WTC11 (cell line): ENCODE measurements around the gene ENO2. TPM values are rescaled to one million over a fixed set of nuclear protein-coding genes. Genes with fewer than 3 reads are reported as not detected.
A peak's percentile ranks its signal among the peaks of the same experiment; 100 is the strongest.

Source experiments
- ATAC-seq: fragments of 200-7000 bp; cut with Tn5 transposase; 2 replicates; pipeline ENCODE4 v1.10.0; 2021; ENCODE audit warnings: mild to moderate bottlenecking, moderate library complexity
- CTCF ChIA-PET: fragments of 300-600 bp; sonication (Branson Sonifier 250); formaldehyde crosslinking; loops from one replicate; lab custom pipeline; 2021; ENCODE audit warnings: antibody characterized with exemption; lab: Charles Lee
- POLR2A ChIA-PET: fragments of 350-600 bp; sonication (Branson Sonifier 250); formaldehyde crosslinking; loops from one replicate; lab custom pipeline; 2021; ENCODE audit warnings: antibody characterized with exemption; lab: Charles Lee
- DNase-seq: peaks from one replicate; pipeline ENCODE4 v3.0.0; 2021; ENCODE audit warnings: low spot score
- H3K27ac Mint-ChIP-seq: 2 replicates; pipeline ENCODE4 v1.8.0; 2021; ENCODE audit warnings: mixed read lengths
- H3K27me3 Mint-ChIP-seq: 2 replicates; pipeline ENCODE4 v1.8.0; 2021; ENCODE audit warnings: low read depth, mild to moderate bottlenecking, moderate library complexity, mixed read lengths
- H3K36me3 Mint-ChIP-seq: 2 replicates; pipeline ENCODE4 v1.8.0; 2021; ENCODE audit warnings: mixed read lengths
- H3K4me1 Mint-ChIP-seq: 2 replicates; pipeline ENCODE4 v1.8.0; 2022; ENCODE audit warnings: mixed read lengths
- H3K4me3 Mint-ChIP-seq: 2 replicates; pipeline ENCODE4 v1.8.0; 2021; ENCODE audit warnings: mild to moderate bottlenecking, moderate library complexity, mixed read lengths
- H3K9me3 Mint-ChIP-seq: 2 replicates; pipeline ENCODE4 v1.8.0; 2021; ENCODE audit warnings: mixed read lengths
- CREM ChIP-seq: sonication (generic); formaldehyde crosslinking; IDR thresholded peaks from 2 replicates; pipeline ENCODE4 v1.8.1; 2022; ENCODE audit warnings: mild to moderate bottlenecking, missing genetic modification reagents, moderate library complexity
- EMX1 ChIP-seq: fragments of 250-450 bp; sonication (Bioruptor Pico); IDR thresholded peaks from 2 replicates; pipeline ENCODE4 v1.8.0; 2021; ENCODE audit warnings: mild to moderate bottlenecking
- FOXK1 ChIP-seq: sonication (generic); formaldehyde crosslinking; IDR thresholded peaks from 2 replicates; pipeline ENCODE4 v1.8.0; 2022; ENCODE audit warnings: mild to moderate bottlenecking, moderate library complexity, missing genetic modification reagents
- GTF2I ChIP-seq: fragments of 250-450 bp; sonication (Bioruptor Pico); conservative IDR thresholded peaks from 2 replicates; pipeline ENCODE4 v1.4.0; 2021; ENCODE audit warnings: mild to moderate bottlenecking
- JUN ChIP-seq: sonication (generic); formaldehyde crosslinking; IDR thresholded peaks from 2 replicates; pipeline ENCODE4 v1.8.0; 2023; ENCODE audit warnings: mild to moderate bottlenecking, missing genetic modification reagents
- MXD4 ChIP-seq: fragments of 250-450 bp; sonication (Bioruptor Pico); IDR thresholded peaks from 2 replicates; pipeline ENCODE4 v1.8.0; 2021; ENCODE audit warnings: mild to moderate bottlenecking, moderate library complexity, borderline replicate concordance
- NFE2L1 ChIP-seq: sonication (generic); formaldehyde crosslinking; IDR thresholded peaks from 2 replicates; pipeline ENCODE4 v1.8.1; 2023; ENCODE audit warnings: missing genetic modification reagents
- NR1H2 ChIP-seq: sonication (generic); formaldehyde crosslinking; IDR thresholded peaks from 2 replicates; pipeline ENCODE4 v1.9.0; 2021; ENCODE audit warnings: mild to moderate bottlenecking, moderate library complexity, missing genetic modification reagents
- NR2C2 ChIP-seq: sonication (generic); formaldehyde crosslinking; IDR thresholded peaks from 2 replicates; pipeline ENCODE4 v1.8.0; 2022; ENCODE audit warnings: mild to moderate bottlenecking, missing genetic modification reagents
- NR3C1 ChIP-seq: sonication (generic); formaldehyde crosslinking; conservative IDR thresholded peaks from 2 replicates; pipeline ENCODE4 v1.8.1; 2023; ENCODE audit warnings: low read depth, mild to moderate bottlenecking, missing genetic modification reagents
- OVOL2 ChIP-seq: fragments of 250-450 bp; sonication (Bioruptor Pico); IDR thresholded peaks from 2 replicates; pipeline ENCODE4 v1.9.0; 2021; ENCODE audit warnings: mild to moderate bottlenecking, borderline replicate concordance
- RELA ChIP-seq: sonication (generic); formaldehyde crosslinking; IDR thresholded peaks from 2 replicates; pipeline ENCODE4 v1.8.1; 2022; ENCODE audit warnings: missing genetic modification reagents, mild to moderate bottlenecking, borderline replicate concordance
- SP1 ChIP-seq: sonication (generic); formaldehyde crosslinking; conservative IDR thresholded peaks from 2 replicates; pipeline ENCODE4 v1.8.1; 2022; ENCODE audit warnings: missing genetic modification reagents
- TCF7 ChIP-seq: sonication (generic); formaldehyde crosslinking; IDR thresholded peaks from 2 replicates; pipeline ENCODE4 v1.8.0; 2022; ENCODE audit warnings: mild to moderate bottlenecking, low read depth, missing genetic modification reagents, moderate library complexity
- TEAD1 ChIP-seq: sonication (generic); formaldehyde crosslinking; IDR thresholded peaks from 2 replicates; pipeline ENCODE4 v1.8.0; 2022; ENCODE audit warnings: mild to moderate bottlenecking, missing genetic modification reagents
- ZBTB21 ChIP-seq: sonication (generic); formaldehyde crosslinking; IDR thresholded peaks from 2 replicates; pipeline ENCODE4 v1.8.1; 2023; ENCODE audit warnings: mild to moderate bottlenecking, missing genetic modification reagents, borderline replicate concordance
- ZNF121 ChIP-seq: sonication (generic); formaldehyde crosslinking; IDR thresholded peaks from 2 replicates; pipeline ENCODE4 v1.8.0; 2023; ENCODE audit warnings: missing genetic modification reagents
- ZNF138 ChIP-seq: sonication (generic); formaldehyde crosslinking; conservative IDR thresholded peaks from 2 replicates; pipeline ENCODE4 v1.8.1; 2022; ENCODE audit warnings: mild to moderate bottlenecking, moderate library complexity, missing genetic modification reagents
- ZNF219 ChIP-seq: sonication (generic); formaldehyde crosslinking; IDR thresholded peaks from 2 replicates; pipeline ENCODE4 v1.8.0; 2023; ENCODE audit warnings: missing genetic modification reagents, mild to moderate bottlenecking, borderline replicate concordance
- ZNF416 ChIP-seq: fragments of 250-450 bp; sonication (Bioruptor Pico); IDR thresholded peaks from 2 replicates; pipeline ENCODE4 v1.9.0; 2021; ENCODE audit warnings: mild to moderate bottlenecking, inconsistent platforms
- ZNF423 ChIP-seq: fragments of 250-450 bp; sonication (Bioruptor Pico); IDR thresholded peaks from 2 replicates; pipeline ENCODE4 v2.1.2; 2022; ENCODE audit warnings: mild to moderate bottlenecking, moderate library complexity
- total RNA-seq: library from RNA; stranded (reverse); gene quantifications from 3 replicates; pipeline ENCODE4 v1.2.3, GENCODE V29; 2021
- TF ChIP-seq, protein P1 (sequence below): sonication (generic); formaldehyde crosslinking; IDR thresholded peaks from 2 replicates; pipeline ENCODE4 v1.8.0; 2022; ENCODE audit warnings: mild to moderate bottlenecking, missing genetic modification reagents
- TF ChIP-seq, protein P2 (sequence below): sonication (generic); formaldehyde crosslinking; IDR thresholded peaks from 2 replicates; pipeline ENCODE4 v1.8.1; 2022; ENCODE audit warnings: low read depth, mild to moderate bottlenecking, moderate library complexity, missing genetic modification reagents, borderline replicate concordance
- TF ChIP-seq, protein P3 (sequence below): sonication (generic); formaldehyde crosslinking; IDR thresholded peaks from 2 replicates; pipeline ENCODE4 v1.8.1; 2023; ENCODE audit warnings: mild to moderate bottlenecking, missing genetic modification reagents, moderate library complexity
- TF ChIP-seq, protein P4 (sequence below): sonication (generic); formaldehyde crosslinking; IDR thresholded peaks from 2 replicates; pipeline ENCODE4 v1.8.1; 2022; ENCODE audit warnings: mild to moderate bottlenecking, missing genetic modification reagents, moderate library complexity, borderline replicate concordance
- TF ChIP-seq, protein P5 (sequence below): fragments of 250-450 bp; sonication (Bioruptor Pico); IDR thresholded peaks from 2 replicates; pipeline ENCODE4 v1.9.0; 2021; ENCODE audit warnings: mild to moderate bottlenecking
- TF ChIP-seq, protein P6 (sequence below): sonication (generic); formaldehyde crosslinking; IDR thresholded peaks from 2 replicates; pipeline ENCODE4 v1.8.0; 2023; ENCODE audit warnings: mild to moderate bottlenecking, missing genetic modification reagents

ENO2 gene
- total RNA-seq, 1 experiment from 2014 or later = 118 TPM

DNA sequence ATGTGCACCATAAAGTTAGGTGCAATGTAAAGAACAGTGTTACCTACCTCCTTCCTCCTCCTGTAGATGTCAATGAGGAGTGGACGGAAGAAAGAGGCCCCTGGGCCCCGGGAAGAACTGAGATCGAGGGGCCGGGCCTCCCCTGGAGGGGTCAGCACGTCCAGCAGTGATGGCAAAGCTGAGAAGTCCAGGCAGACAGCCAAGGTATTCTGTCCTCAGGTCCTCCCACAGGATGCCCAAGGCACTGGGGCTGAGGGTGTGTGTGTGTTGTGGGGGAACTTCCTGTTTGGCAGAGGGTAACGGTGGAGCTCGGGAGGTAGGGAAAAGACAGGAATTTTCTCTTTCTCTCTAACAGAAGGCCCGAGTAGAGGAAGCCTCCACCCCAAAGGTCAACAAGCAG is 19.7 kb downstream of the ENO2 start:
- TF ChIP-seq, protein P1, sequence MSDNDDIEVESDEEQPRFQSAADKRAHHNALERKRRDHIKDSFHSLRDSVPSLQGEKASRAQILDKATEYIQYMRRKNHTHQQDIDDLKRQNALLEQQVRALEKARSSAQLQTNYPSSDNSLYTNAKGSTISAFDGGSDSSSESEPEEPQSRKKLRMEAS (CRISPR knock-in tag) = no peak
- TF ChIP-seq ZNF423 (no peak), ZNF138 (CRISPR knock-in tag) (no peak), TCF7 (CRISPR knock-in tag) (no peak), FOXK1 (CRISPR knock-in tag) (no peak), JUN (no peak), SP1 (CRISPR knock-in tag) (no peak), ZNF121 (CRISPR knock-in tag) (no peak), EMX1 (CRISPR knock-in tag) (no peak), OVOL2 (no peak), TEAD1 (CRISPR knock-in tag) (no peak), NR3C1 (CRISPR knock-in tag) (no peak)
- POLR2A ChIA-PET = interaction anchor here (1.1 kb wide), 1 partner anchor 10 kb away, joined by 4 read pairs; the partner anchor contains the start of genes C12orf57 and RNU7-1
- Mint-ChIP-seq H3K27me3 (no peaks in the 10 kb centered on the region), H3K27ac (no peak overlapping the region), H3K4me1 (peaks cover 35% of the 10 kb centered on the region), H3K36me3 (peaks cover 32% of the 10 kb centered on the region), H3K4me3 (no peak overlapping the region), H3K9me3 (no peaks in the 10 kb centered on the region)
- CTCF ChIA-PET = interaction anchor here (6.9 kb wide), 1 partner anchor 8 kb away, joined by 93 read pairs; the partner anchor contains the start of gene ATN1
- no peak for ATAC-seq
- DNase-seq = no peak

DNA sequence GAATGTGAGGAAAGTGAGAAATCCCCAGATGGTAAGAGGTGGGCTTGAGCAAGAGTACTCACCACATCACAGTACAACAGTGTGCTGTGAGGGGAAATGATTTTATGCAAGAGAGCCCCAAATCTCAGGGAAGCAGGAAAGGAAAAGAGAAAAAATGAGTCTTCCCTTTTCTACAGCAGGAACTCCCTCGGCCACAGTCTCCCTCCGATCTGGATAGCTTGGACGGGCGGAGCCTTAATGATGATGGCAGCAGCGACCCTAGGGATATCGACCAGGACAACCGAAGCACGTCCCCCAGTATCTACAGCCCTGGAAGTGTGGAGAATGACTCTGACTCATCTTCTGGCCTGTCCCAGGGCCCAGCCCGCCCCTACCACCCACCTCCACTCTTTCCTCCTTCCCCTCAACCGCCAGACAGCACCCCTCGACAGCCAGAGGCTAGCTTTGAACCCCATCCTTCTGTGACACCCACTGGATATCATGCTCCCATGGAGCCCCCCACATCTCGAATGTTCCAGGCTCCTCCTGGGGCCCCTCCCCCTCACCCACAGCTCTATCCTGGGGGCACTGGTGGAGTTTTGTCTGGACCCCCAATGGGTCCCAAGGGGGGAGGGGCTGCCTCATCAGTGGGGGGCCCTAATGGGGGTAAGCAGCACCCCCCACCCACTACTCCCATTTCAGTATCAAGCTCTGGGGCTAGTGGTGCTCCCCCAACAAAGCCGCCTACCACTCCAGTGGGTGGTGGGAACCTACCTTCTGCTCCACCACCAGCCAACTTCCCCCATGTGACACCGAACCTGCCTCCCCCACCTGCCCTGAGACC is 21.2 kb downstream of the ENO2 start:
- no peak overlapping the region for H3K4me3 Mint-ChIP-seq
- H3K27me3 Mint-ChIP-seq = no peaks in the 10 kb centered on the region
- ATAC-seq = no peak
- DNase-seq = no peak
- ChIA-PET CTCF (interaction anchor here (3.1 to 6.9 kb wide), 3 partner anchors 9 to 26 kb away, joined by 25 to 93 read pairs (median 26); partner anchors contain the start of gene ATN1), POLR2A (interaction anchor here (0.9 to 1.1 kb wide), 2 partner anchors 10 to 13 kb away, joined by 3 read pairs; no protein-coding TSS in a partner anchor)
- H3K9me3 Mint-ChIP-seq = no peaks in the 10 kb centered on the region
- peak overlapping the region; percentile 85 for H3K27ac Mint-ChIP-seq
- H3K4me1 Mint-ChIP-seq = peaks cover 28% of the 10 kb centered on the region
- peaks cover 43% of the 10 kb centered on the region for H3K36me3 Mint-ChIP-seq
- TF ChIP-seq, protein P2, sequence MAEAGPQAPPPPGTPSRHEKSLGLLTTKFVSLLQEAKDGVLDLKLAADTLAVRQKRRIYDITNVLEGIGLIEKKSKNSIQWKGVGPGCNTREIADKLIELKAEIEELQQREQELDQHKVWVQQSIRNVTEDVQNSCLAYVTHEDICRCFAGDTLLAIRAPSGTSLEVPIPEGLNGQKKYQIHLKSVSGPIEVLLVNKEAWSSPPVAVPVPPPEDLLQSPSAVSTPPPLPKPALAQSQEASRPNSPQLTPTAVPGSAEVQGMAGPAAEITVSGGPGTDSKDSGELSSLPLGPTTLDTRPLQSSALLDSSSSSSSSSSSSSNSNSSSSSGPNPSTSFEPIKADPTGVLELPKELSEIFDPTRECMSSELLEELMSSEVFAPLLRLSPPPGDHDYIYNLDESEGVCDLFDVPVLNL (CRISPR knock-in tag) = no peak
- TF ChIP-seq GTF2I = no peak
- TF ChIP-seq, protein P3, sequence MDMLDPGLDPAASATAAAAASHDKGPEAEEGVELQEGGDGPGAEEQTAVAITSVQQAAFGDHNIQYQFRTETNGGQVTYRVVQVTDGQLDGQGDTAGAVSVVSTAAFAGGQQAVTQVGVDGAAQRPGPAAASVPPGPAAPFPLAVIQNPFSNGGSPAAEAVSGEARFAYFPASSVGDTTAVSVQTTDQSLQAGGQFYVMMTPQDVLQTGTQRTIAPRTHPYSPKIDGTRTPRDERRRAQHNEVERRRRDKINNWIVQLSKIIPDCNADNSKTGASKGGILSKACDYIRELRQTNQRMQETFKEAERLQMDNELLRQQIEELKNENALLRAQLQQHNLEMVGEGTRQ (CRISPR knock-in tag) = no peak
- TF ChIP-seq ZBTB21 (CRISPR knock-in tag) = no peak
- TF ChIP-seq CREM (CRISPR knock-in tag) = no peak
- TF ChIP-seq NR1H2 (CRISPR knock-in tag) = no peak
- TF ChIP-seq, protein P4, sequence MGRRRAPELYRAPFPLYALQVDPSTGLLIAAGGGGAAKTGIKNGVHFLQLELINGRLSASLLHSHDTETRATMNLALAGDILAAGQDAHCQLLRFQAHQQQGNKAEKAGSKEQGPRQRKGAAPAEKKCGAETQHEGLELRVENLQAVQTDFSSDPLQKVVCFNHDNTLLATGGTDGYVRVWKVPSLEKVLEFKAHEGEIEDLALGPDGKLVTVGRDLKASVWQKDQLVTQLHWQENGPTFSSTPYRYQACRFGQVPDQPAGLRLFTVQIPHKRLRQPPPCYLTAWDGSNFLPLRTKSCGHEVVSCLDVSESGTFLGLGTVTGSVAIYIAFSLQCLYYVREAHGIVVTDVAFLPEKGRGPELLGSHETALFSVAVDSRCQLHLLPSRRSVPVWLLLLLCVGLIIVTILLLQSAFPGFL (CRISPR knock-in tag) = no peak
- TF ChIP-seq RELA (CRISPR knock-in tag) = no peak
- TF ChIP-seq ZNF219 (CRISPR knock-in tag) = no peak
- no peak for TF ChIP-seq NR2C2
- TF ChIP-seq EMX1 (CRISPR knock-in tag) = no peak
- no peak for TF ChIP-seq TCF7 (CRISPR knock-in tag)
- TF ChIP-seq, protein P5, sequence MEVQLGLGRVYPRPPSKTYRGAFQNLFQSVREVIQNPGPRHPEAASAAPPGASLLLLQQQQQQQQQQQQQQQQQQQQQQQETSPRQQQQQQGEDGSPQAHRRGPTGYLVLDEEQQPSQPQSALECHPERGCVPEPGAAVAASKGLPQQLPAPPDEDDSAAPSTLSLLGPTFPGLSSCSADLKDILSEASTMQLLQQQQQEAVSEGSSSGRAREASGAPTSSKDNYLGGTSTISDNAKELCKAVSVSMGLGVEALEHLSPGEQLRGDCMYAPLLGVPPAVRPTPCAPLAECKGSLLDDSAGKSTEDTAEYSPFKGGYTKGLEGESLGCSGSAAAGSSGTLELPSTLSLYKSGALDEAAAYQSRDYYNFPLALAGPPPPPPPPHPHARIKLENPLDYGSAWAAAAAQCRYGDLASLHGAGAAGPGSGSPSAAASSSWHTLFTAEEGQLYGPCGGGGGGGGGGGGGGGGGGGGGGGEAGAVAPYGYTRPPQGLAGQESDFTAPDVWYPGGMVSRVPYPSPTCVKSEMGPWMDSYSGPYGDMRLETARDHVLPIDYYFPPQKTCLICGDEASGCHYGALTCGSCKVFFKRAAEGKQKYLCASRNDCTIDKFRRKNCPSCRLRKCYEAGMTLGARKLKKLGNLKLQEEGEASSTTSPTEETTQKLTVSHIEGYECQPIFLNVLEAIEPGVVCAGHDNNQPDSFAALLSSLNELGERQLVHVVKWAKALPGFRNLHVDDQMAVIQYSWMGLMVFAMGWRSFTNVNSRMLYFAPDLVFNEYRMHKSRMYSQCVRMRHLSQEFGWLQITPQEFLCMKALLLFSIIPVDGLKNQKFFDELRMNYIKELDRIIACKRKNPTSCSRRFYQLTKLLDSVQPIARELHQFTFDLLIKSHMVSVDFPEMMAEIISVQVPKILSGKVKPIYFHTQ = no peak
- no peak for TF ChIP-seq MXD4 (CRISPR knock-in tag)
- no peak for TF ChIP-seq NFE2L1 (CRISPR knock-in tag)
- no peak for TF ChIP-seq ZNF416 (CRISPR knock-in tag)
- TF ChIP-seq, protein P6, sequence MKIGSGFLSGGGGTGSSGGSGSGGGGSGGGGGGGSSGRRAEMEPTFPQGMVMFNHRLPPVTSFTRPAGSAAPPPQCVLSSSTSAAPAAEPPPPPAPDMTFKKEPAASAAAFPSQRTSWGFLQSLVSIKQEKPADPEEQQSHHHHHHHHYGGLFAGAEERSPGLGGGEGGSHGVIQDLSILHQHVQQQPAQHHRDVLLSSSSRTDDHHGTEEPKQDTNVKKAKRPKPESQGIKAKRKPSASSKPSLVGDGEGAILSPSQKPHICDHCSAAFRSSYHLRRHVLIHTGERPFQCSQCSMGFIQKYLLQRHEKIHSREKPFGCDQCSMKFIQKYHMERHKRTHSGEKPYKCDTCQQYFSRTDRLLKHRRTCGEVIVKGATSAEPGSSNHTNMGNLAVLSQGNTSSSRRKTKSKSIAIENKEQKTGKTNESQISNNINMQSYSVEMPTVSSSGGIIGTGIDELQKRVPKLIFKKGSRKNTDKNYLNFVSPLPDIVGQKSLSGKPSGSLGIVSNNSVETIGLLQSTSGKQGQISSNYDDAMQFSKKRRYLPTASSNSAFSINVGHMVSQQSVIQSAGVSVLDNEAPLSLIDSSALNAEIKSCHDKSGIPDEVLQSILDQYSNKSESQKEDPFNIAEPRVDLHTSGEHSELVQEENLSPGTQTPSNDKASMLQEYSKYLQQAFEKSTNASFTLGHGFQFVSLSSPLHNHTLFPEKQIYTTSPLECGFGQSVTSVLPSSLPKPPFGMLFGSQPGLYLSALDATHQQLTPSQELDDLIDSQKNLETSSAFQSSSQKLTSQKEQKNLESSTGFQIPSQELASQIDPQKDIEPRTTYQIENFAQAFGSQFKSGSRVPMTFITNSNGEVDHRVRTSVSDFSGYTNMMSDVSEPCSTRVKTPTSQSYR = no peak
